Keratinocyte (primary cell): ENCODE results near the gene TEX26. TPM values are rescaled to one million over a fixed set of nuclear protein-coding genes. Genes with fewer than 3 reads are reported as not detected.
"Not testable (repeated sequence)": the region's sequence is repeated elsewhere in the genome, so short reads cannot be mapped to it uniquely, and the experiment has no call there.

ENCODE experiments used
- DNase-seq: peaks from one replicate; pipeline ENCODE4 v3.0.0-alpha.2; 2011; ENCODE audit warnings: low read depth, missing footprints, low spot score
- FAIRE-seq: peaks from 2 replicates; lab custom pipeline; 2011; peaks lifted over from hg19 to GRCh38; lab: Jason Lieb, UNC
- H2AFZ ChIP-seq: 2 replicates; pipeline ENCODE4 v1.6.0; 2012; ENCODE audit warnings: low read length, control low read depth, inconsistent platforms; ENCODE audit not compliant: control insufficient read depth
- H3K27ac ChIP-seq: 2 replicates; pipeline ENCODE4 v1.5.1; 2011; ENCODE audit warnings: low read length; ENCODE audit not compliant: control insufficient read depth, insufficient read depth
- H3K27me3 ChIP-seq: 3 replicates; pipeline ENCODE4 v1.6.0; 2011; ENCODE audit warnings: low read length; ENCODE audit not compliant: control insufficient read depth, insufficient read depth; ENCODE audit errors: extremely low read depth
- H3K36me3 ChIP-seq, 2 experiments: 2 replicates in 1 of 2; 3 replicates in 1 of 2; pipeline ENCODE4 v1.5.1; 2011; ENCODE audit warnings: low read length in 2 of 2, mild to moderate bottlenecking in 1 of 2; ENCODE audit not compliant: control insufficient read depth in 2 of 2, insufficient read depth in 2 of 2; ENCODE audit errors: extremely low read depth in 1 of 2
- H3K4me1 ChIP-seq: 3 replicates; pipeline ENCODE4 v1.5.1; 2011; ENCODE audit warnings: low read length; ENCODE audit not compliant: control insufficient read depth, insufficient read depth; ENCODE audit errors: extremely low read depth
- H3K4me2 ChIP-seq: 3 replicates; pipeline ENCODE4 v1.6.0; 2011; ENCODE audit warnings: low read depth, low read length; ENCODE audit not compliant: control insufficient read depth, insufficient read depth; ENCODE audit errors: extremely low read depth
- H3K4me3 ChIP-seq, 3 experiments: fragments of 200-600 bp in 1 of 3; sonication (generic) in 1 of 3; 2 replicates in 2 of 3; 3 replicates in 1 of 3; pipeline ENCODE4 v1.5.1; 2011 to 2016; ENCODE audit warnings: low read length in 3 of 3, mild to moderate bottlenecking in 3 of 3, control low read depth in 2 of 3, inconsistent platforms in 1 of 3, low read depth in 1 of 3, mixed read lengths in 1 of 3, mixed run types in 1 of 3, moderate library complexity in 1 of 3; ENCODE audit not compliant: control insufficient read depth in 2 of 3, insufficient read depth in 2 of 3; ENCODE audit errors: extremely low read depth in 1 of 3
- H3K79me2 ChIP-seq: 2 replicates; pipeline ENCODE4 v1.6.0; 2012; ENCODE audit warnings: low read length; ENCODE audit not compliant: control insufficient read depth, insufficient read depth
- H3K9ac ChIP-seq: 3 replicates; pipeline ENCODE4 v1.6.0; 2011; ENCODE audit warnings: low read length; ENCODE audit not compliant: control insufficient read depth, insufficient read depth; ENCODE audit errors: extremely low read depth
- H3K9me1 ChIP-seq: 3 replicates; pipeline ENCODE4 v1.6.0; 2011; ENCODE audit warnings: low read length; ENCODE audit not compliant: control insufficient read depth, insufficient read depth; ENCODE audit errors: extremely low read depth
- H3K9me3 ChIP-seq: 2 replicates; pipeline ENCODE4 v1.5.1; 2012; ENCODE audit warnings: low read depth, low read length; ENCODE audit not compliant: control insufficient read depth
- H4K20me1 ChIP-seq: 3 replicates; pipeline ENCODE4 v1.6.0; 2011; ENCODE audit warnings: low read length; ENCODE audit not compliant: control insufficient read depth, insufficient read depth; ENCODE audit errors: extremely low read depth
- CTCF ChIP-seq, 3 experiments: IDR thresholded peaks in 1 of 3; conservative IDR thresholded peaks in 1 of 3; optimal IDR thresholded peaks in 1 of 3; 2 replicates in 2 of 3; 3 replicates in 1 of 3; pipeline versions ENCODE3 to v1.5.1; 2011; ENCODE audit warnings: low read length in 3 of 3, mild to moderate bottlenecking in 3 of 3, moderate library complexity in 2 of 3, control low read depth in 1 of 3, inconsistent platforms in 1 of 3; ENCODE audit not compliant: insufficient read depth in 2 of 3; ENCODE audit errors: extremely low read depth in 1 of 3
- EZH2 ChIP-seq: IDR thresholded peaks from one replicate; pipeline ENCODE4 v1.6.1; 2012; ENCODE audit warnings: inconsistent platforms, mild to moderate bottlenecking, low read length, moderate library complexity
- dilution Hi-C: fragments of 300-500 bp; cut with MboI; formaldehyde crosslinking; loops from one replicate; pipeline ENCODE4 v1.7.0; 2020; ENCODE audit warnings: low sequenced_read_pairs; ENCODE audit not compliant: extremely low pct_ligation_motif_present
- polyA plus RNA-seq, 5 experiments: library from polyadenylated mRNA; depleted of rRNA in 3 of 5; stranded (reverse) in 3 of 5; stranded (forward) in 1 of 5; unstranded in 1 of 5; fragments of >200 nt; gene quantifications; 1 replicate in 1 of 5; 2 replicates in 3 of 5; 3 replicates in 1 of 5; pipeline versions ENCODE4 v1.2.1 to v1.2.3, GENCODE V29; 2011 to 2012; ENCODE audit warnings: missing spikeins in 2 of 5, low read depth in 1 of 5, low replicate concordance in 1 of 5

The TEX26 gene
- polyA plus RNA-seq, 1 donor (not counting 4 experiments of a cell fraction or from before 2014, with no cell fraction given), result not detected

- H3K9me3 ChIP-seq, result no peaks in the 10 kb centered on the region
- no peaks in the 10 kb centered on the region for H4K20me1 ChIP-seq
- FAIRE-seq, result no peak
- dilution Hi-C loops, result no loop called here
- H3K4me3 ChIP-seq, result no peak overlapping the region
- no peak overlapping the region for H2AFZ ChIP-seq
- TF ChIP-seq CTCF (optimal IDR thresholded peaks at IDR 0.05 in 1 of 3, IDR thresholded peaks at IDR 0.05 in 1 of 3, conservative IDR thresholded peaks at IDR 0.05 in 1 of 3; ENCODE audit: extremely low read depth in 1 of 3, insufficient read depth in 2 of 3, low read length in 3 of 3) (no peak), EZH2 (no peak)
- no peak for DNase-seq
- H3K36me3 ChIP-seq, result no peaks in the 10 kb centered on the region
- no peak overlapping the region for H3K9ac ChIP-seq
- H3K4me2 ChIP-seq, result no peak overlapping the region
- no peaks in the 10 kb centered on the region for H3K27me3 ChIP-seq
- no peaks in the 10 kb centered on the region for H3K79me2 ChIP-seq
- no peak overlapping the region for H3K27ac ChIP-seq
- H3K9me1 ChIP-seq, result no peaks in the 10 kb centered on the region
- peaks cover 20% of the 10 kb centered on the region for H3K4me1 ChIP-seq
These were observed 7.0 kb upstream of the TEX26 start for GRCh38 chr13:30925429-30925828.

- Histone ChIP-seq H3K79me2 (no peaks in the 10 kb centered on the region), H3K4me3 (no peak overlapping the region), H4K20me1 (no peaks in the 10 kb centered on the region), H3K27ac (no peak overlapping the region), H3K4me2 (no peak overlapping the region), H3K9me3 (no peaks in the 10 kb centered on the region), H2AFZ (no peak overlapping the region), H3K9me1 (no peaks in the 10 kb centered on the region), H3K4me1 (peaks cover 20% of the 10 kb centered on the region), H3K36me3 (no peaks in the 10 kb centered on the region), H3K27me3 (peaks cover 2% of the 10 kb centered on the region), H3K9ac (no peak overlapping the region)
- DNase-seq (no peak), FAIRE-seq (no peak)
- dilution Hi-C loops, result no loop called here
- TF ChIP-seq CTCF (optimal IDR thresholded peaks at IDR 0.05 in 1 of 3, IDR thresholded peaks at IDR 0.05 in 1 of 3, conservative IDR thresholded peaks at IDR 0.05 in 1 of 3; ENCODE audit: extremely low read depth in 1 of 3, insufficient read depth in 2 of 3, low read length in 3 of 3) (no peak), EZH2 (no peak)
These were observed 5.7 kb upstream of the TEX26 start for GRCh38 chr13:30926781-30927180.

GRCh38 chr13:30927188-30927587 lies 5.3 kb upstream of the TEX26 start:
- H3K9me3 ChIP-seq, H3K27me3 ChIP-seq, dilution Hi-C loops, H3K36me3 ChIP-seq, H3K9me1 ChIP-seq, H3K4me3 ChIP-seq, H2AFZ ChIP-seq, DNase-seq, H3K79me2 ChIP-seq, H4K20me1 ChIP-seq, H3K4me2 ChIP-seq, H3K27ac ChIP-seq, H3K9ac ChIP-seq: not testable (repeated sequence)
- peak; percentile 81 for FAIRE-seq
- peaks cover 20% of the 10 kb centered on the region for H3K4me1 ChIP-seq
